ENCODE data around the gene RARG. TPM values are rescaled to one million over a fixed set of nuclear protein-coding genes. Genes with fewer than 3 reads are reported as not detected.
"Not testable (repeated sequence)": the region's sequence is repeated elsewhere in the genome, so short reads cannot be mapped to it uniquely, and the experiment has no call there.

RARG gene
- total and polyA plus RNA-seq, 2 donors (not counting 3 experiments of a cell fraction or from before 2014, with no cell fraction given): 9.9 to 19.5 TPM

DNA sequence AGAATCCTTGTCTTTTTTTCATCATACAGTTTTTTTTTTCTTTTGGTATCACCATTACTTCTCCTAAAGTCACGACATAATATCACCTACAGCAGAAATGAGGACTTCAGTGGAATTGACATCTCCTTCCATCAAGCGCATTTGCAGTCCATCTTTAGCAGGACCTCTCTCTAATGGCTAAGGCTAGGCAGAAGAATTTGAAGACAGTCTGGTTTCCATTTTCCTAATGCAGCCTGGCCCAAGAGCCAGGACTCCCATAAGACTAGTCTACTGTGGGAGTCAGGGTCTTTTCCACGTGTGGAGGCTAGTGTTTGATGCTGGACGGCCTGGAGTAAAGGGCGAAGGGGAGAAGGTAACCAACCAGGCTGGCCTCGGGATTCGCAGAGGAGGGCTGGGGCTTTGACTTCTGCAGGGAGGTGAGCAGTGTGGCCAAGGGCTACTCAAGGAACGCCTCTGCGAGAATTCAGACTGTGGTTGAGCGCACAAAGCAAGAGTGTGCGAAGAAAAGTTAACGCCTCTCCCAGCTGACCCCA is 52.3 kb downstream of the RARG start:
- TSS peak; percentile 76 for BruUV-seq (replicated peaks)
- intact Hi-C loops (cut with micrococcal nuclease): loop anchor here (1.0 to 2.0 kb wide), 3 partner anchors 21 to 101 kb away; partner anchors contain the start of gene SPRYD3
- peaks cover 20% of the 10 kb centered on the region for H3K79me2 ChIP-seq (ENCODE audit: control insufficient read depth, insufficient read depth, low read length)

DNA sequence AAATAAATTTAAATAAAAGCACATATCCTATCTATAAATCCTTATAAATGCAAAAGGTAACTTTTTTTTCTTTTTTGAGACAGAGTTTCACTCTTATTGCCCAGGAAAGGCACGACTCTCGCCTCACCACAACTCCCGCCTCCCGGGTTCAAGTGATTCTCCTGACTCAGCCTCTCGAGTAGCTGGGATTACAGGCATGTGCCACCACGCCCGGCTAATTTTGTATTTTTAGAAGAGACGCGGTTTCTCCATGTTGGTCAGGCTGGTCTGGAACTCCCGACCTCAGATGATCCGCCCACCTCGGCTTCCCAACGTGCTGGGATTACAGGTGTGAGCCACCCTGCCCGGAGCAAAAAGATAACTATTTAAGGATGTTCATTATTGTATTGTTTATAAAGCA is 53.2 kb downstream of the RARG start:
- FAIRE-seq; BruUV-seq (replicated peaks); H3K27me3 ChIP-seq (ENCODE audit: control insufficient read depth in 2 of 2, insufficient read depth in 2 of 2, low read length in 2 of 2); DNase-seq (ENCODE audit: low read depth, low spot score); H2AFZ ChIP-seq (ENCODE audit: low read depth, low read length); H4K20me1 ChIP-seq (replicated peaks; ENCODE audit: control insufficient read depth, extremely low read depth, insufficient read depth, low read length); CTCF ChIA-PET; H3K4me2 ChIP-seq (ENCODE audit: insufficient read depth, low read length); intact Hi-C loops (cut with micrococcal nuclease); H3K4me3 ChIP-seq (replicated peaks in 1 of 3; ENCODE audit: insufficient read depth in 1 of 3, low read depth in 1 of 3, low read length in 3 of 3); H3K9me1 ChIP-seq (replicated peaks; ENCODE audit: control insufficient read depth, extremely low read depth, insufficient read depth, low read length); H3K27ac ChIP-seq (ENCODE audit: insufficient read depth, low read depth, low read length); H3K9me3 ChIP-seq (replicated peaks; ENCODE audit: control insufficient read depth, insufficient read depth, low read length); H3K9ac ChIP-seq (replicated peaks; ENCODE audit: extremely low read depth, insufficient read depth, low read length); dilution Hi-C loops (cut with MboI; ENCODE audit: extremely low pct_ligation_motif_present, low sequenced_read_pairs); H3K36me3 ChIP-seq (ENCODE audit: control insufficient read depth in 2 of 2, extremely low read depth in 1 of 2, insufficient read depth in 2 of 2, low read length in 2 of 2): not testable (repeated sequence)
- H3K4me1 ChIP-seq (ENCODE audit: control insufficient read depth, extremely low read depth, insufficient read depth, low read length): peaks cover 22% of the 10 kb centered on the region
- peaks cover 19% of the 10 kb centered on the region for H3K79me2 ChIP-seq (ENCODE audit: control insufficient read depth, insufficient read depth, low read length)
- POLR2A ChIA-PET: interaction anchor here (0.7 kb wide), 1 partner anchor 113 kb away, joined by 4 read pairs; no protein-coding TSS in a partner anchor

More for the DNA sequence above, 52.3 kb downstream of the RARG start:
- Histone ChIP-seq H3K27me3 (ENCODE audit: control insufficient read depth in 2 of 2, insufficient read depth in 2 of 2, low read length in 2 of 2) (no peaks in the 10 kb centered on the region), H3K4me3 (replicated peaks in 1 of 3; ENCODE audit: insufficient read depth in 1 of 3, low read depth in 1 of 3, low read length in 3 of 3) (peak overlapping the region; percentile 13 to 91 (median 68)), H3K4me2 (ENCODE audit: insufficient read depth, low read length) (peak overlapping the region; percentile 68), H3K9ac (replicated peaks; ENCODE audit: extremely low read depth, insufficient read depth, low read length) (peak overlapping the region; percentile 80), H4K20me1 (replicated peaks; ENCODE audit: control insufficient read depth, extremely low read depth, insufficient read depth, low read length) (no peaks in the 10 kb centered on the region), H3K36me3 (ENCODE audit: control insufficient read depth in 2 of 2, extremely low read depth in 1 of 2, insufficient read depth in 2 of 2, low read length in 2 of 2) (peaks cover 5 to 6% of the 10 kb centered on the region in 2 experiments), H3K9me1 (replicated peaks; ENCODE audit: control insufficient read depth, extremely low read depth, insufficient read depth, low read length) (no peaks in the 10 kb centered on the region), H3K9me3 (replicated peaks; ENCODE audit: control insufficient read depth, insufficient read depth, low read length) (no peaks in the 10 kb centered on the region), H3K4me1 (ENCODE audit: control insufficient read depth, extremely low read depth, insufficient read depth, low read length) (peaks cover 22% of the 10 kb centered on the region), H2AFZ (ENCODE audit: low read depth, low read length) (peak overlapping the region; percentile 71), H3K27ac (ENCODE audit: insufficient read depth, low read depth, low read length) (peak overlapping the region; percentile 50)
- DNase-seq (ENCODE audit: low read depth, low spot score) (no peak), FAIRE-seq (no peak)
- CTCF ChIA-PET: interaction anchor here (1.0 to 5.6 kb wide), 8 partner anchors 10 to 142 kb away, joined by 4 to 36 read pairs (median 13); partner anchors contain the start of gene AAAS
- POLR2A ChIA-PET: interaction anchor here (0.7 kb wide), 1 partner anchor 114 kb away, joined by 4 read pairs; no protein-coding TSS in a partner anchor
- TF ChIP-seq MYC (IDR thresholded peaks at IDR 0.05; ENCODE audit: low read depth, low read length) (no peak), GATA2 (IDR thresholded peaks at IDR 0.05; ENCODE audit: insufficient read depth, insufficient read length, low read depth, low read length) (no peak), JUN (IDR thresholded peaks at IDR 0.05; ENCODE audit: borderline replicate concordance, insufficient read depth, insufficient read length, low read depth) (no peak), EZH2 (IDR thresholded peaks at IDR 0.05; ENCODE audit: borderline replicate concordance, low read depth, low read length, severe bottlenecking) (no peak), POLR2AphosphoS5 (IDR thresholded peaks at IDR 0.05; ENCODE audit: insufficient read depth, low read depth, low read length) (no peak), POLR2A (IDR thresholded peaks at IDR 0.05; ENCODE audit: low read depth, low read length) (no peak), FOS (IDR thresholded peaks at IDR 0.05; ENCODE audit: borderline replicate concordance, insufficient read depth, low read length) (no peak)
- TF ChIP-seq, protein P1, sequence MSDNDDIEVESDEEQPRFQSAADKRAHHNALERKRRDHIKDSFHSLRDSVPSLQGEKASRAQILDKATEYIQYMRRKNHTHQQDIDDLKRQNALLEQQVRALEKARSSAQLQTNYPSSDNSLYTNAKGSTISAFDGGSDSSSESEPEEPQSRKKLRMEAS (IDR thresholded peaks at IDR 0.05; ENCODE audit: insufficient read depth, insufficient read length): no peak
- TF ChIP-seq, protein P2, sequence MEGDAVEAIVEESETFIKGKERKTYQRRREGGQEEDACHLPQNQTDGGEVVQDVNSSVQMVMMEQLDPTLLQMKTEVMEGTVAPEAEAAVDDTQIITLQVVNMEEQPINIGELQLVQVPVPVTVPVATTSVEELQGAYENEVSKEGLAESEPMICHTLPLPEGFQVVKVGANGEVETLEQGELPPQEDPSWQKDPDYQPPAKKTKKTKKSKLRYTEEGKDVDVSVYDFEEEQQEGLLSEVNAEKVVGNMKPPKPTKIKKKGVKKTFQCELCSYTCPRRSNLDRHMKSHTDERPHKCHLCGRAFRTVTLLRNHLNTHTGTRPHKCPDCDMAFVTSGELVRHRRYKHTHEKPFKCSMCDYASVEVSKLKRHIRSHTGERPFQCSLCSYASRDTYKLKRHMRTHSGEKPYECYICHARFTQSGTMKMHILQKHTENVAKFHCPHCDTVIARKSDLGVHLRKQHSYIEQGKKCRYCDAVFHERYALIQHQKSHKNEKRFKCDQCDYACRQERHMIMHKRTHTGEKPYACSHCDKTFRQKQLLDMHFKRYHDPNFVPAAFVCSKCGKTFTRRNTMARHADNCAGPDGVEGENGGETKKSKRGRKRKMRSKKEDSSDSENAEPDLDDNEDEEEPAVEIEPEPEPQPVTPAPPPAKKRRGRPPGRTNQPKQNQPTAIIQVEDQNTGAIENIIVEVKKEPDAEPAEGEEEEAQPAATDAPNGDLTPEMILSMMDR (IDR thresholded peaks at IDR 0.05; ENCODE audit: extremely low read depth in 1 of 2, insufficient read depth in 1 of 2, low read depth in 1 of 2, low read length in 2 of 2): no peak
- dilution Hi-C loops (cut with MboI; ENCODE audit: extremely low pct_ligation_motif_present, low sequenced_read_pairs): loop anchor here (10.0 kb wide), 1 partner anchor 45 kb away; no protein-coding TSS in a partner anchor
